ENCODE data around the gene BCAM.

Gene BCAM

DNA sequence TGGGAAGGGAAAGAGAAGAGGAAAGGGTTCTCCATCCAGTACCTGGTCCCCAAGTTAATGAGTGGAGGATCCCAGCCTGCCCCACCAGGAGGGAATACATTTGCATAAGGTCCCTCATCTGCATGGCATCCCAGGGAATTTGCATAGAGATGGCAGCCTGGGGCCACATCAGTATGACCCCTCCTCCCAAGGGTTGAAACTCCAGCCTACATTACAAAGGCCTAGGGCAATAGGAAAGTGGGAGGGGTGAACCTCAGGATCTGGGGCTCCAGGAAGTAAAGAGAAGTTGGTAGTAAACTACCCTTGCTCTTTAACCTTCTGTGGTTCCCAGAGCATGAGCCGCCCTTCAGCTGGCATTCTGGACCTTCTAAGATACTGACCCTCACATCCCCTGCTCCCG, 30.4 kb downstream of the BCAM start:
- Histone ChIP-seq H3K9ac (ENCODE audit: low read depth, low read length) (no peak overlapping the region), H3K36me3 (ENCODE audit: insufficient read depth, low read length) (no peaks in the 10 kb centered on the region), H4K20me1 (ENCODE audit: insufficient read depth, low read length) (no peaks in the 10 kb centered on the region), H3K9me3 (ENCODE audit: insufficient read depth, low read length, severe bottlenecking) (no peaks in the 10 kb centered on the region), H3K79me2 (ENCODE audit: insufficient read depth, low read length) (no peaks in the 10 kb centered on the region), H3K4me3 (ENCODE audit: low read depth in 1 of 2, low read length in 2 of 2) (no peak overlapping the region), H2AFZ (ENCODE audit: low read depth, low read length) (no peak overlapping the region), H3K27me3 (ENCODE audit: insufficient read depth, low read length, poor library complexity) (no peaks in the 10 kb centered on the region), H3K4me2 (ENCODE audit: insufficient read depth, low read length) (no peak overlapping the region), H3K4me1 (ENCODE audit: insufficient read depth, low read length) (no peaks in the 10 kb centered on the region), H3K27ac (ENCODE audit: low read length) (no peak overlapping the region)
- DNase-seq (no peak), ATAC-seq (ENCODE audit: insufficient read depth, low read depth) (no peak)
- TF ChIP-seq, protein P1, sequence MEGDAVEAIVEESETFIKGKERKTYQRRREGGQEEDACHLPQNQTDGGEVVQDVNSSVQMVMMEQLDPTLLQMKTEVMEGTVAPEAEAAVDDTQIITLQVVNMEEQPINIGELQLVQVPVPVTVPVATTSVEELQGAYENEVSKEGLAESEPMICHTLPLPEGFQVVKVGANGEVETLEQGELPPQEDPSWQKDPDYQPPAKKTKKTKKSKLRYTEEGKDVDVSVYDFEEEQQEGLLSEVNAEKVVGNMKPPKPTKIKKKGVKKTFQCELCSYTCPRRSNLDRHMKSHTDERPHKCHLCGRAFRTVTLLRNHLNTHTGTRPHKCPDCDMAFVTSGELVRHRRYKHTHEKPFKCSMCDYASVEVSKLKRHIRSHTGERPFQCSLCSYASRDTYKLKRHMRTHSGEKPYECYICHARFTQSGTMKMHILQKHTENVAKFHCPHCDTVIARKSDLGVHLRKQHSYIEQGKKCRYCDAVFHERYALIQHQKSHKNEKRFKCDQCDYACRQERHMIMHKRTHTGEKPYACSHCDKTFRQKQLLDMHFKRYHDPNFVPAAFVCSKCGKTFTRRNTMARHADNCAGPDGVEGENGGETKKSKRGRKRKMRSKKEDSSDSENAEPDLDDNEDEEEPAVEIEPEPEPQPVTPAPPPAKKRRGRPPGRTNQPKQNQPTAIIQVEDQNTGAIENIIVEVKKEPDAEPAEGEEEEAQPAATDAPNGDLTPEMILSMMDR (IDR thresholded peaks at IDR 0.05; ENCODE audit: borderline replicate concordance, extremely low read depth, low read length, poor library complexity, severe bottlenecking) = no peak
- TF ChIP-seq EZH2 (IDR thresholded peaks at IDR 0.05; ENCODE audit: borderline replicate concordance, low read depth, low read length, severe bottlenecking) = no peak

DNA sequence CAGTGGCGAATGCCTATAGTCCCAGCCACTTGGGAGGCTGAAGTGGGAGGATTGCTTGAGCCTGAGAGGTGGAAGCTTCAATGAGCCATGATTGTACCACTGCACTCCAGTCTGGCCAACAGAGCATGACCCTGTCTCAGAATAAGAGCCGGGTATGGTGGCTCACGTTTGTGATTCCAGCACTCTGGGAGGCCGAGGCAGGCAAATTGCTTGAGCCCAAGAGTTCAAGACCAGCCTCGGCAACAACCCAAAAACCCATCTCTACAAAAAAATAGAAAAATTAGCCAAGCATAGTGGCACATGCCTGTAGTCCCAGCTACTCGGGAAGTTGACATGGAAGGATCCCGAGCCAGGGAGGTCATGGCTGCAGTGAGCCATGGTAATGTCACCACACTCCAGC, 31.9 kb downstream of the BCAM start:
- Histone ChIP-seq H3K27me3 (ENCODE audit: insufficient read depth, low read length, poor library complexity) (no peaks in the 10 kb centered on the region), H3K9ac (ENCODE audit: low read depth, low read length) (no peak overlapping the region), H2AFZ (ENCODE audit: low read depth, low read length) (no peak overlapping the region), H3K79me2 (ENCODE audit: insufficient read depth, low read length) (no peaks in the 10 kb centered on the region), H3K4me3 (ENCODE audit: low read depth in 1 of 2, low read length in 2 of 2) (no peak overlapping the region), H3K27ac (ENCODE audit: low read length) (no peak overlapping the region), H3K36me3 (ENCODE audit: insufficient read depth, low read length) (no peaks in the 10 kb centered on the region), H3K9me3 (ENCODE audit: insufficient read depth, low read length, severe bottlenecking) (no peaks in the 10 kb centered on the region), H3K4me2 (ENCODE audit: insufficient read depth, low read length) (no peak overlapping the region), H3K4me1 (ENCODE audit: insufficient read depth, low read length) (peaks cover 13% of the 10 kb centered on the region), H4K20me1 (ENCODE audit: insufficient read depth, low read length) (no peaks in the 10 kb centered on the region; the same call in 1 of the 2 replicates)
- DNase-seq (no peak), ATAC-seq (ENCODE audit: insufficient read depth, low read depth) (no peak)
- TF ChIP-seq, protein P1 (IDR thresholded peaks at IDR 0.05; ENCODE audit: borderline replicate concordance, extremely low read depth, low read length, poor library complexity, severe bottlenecking) = no peak
- no peak for TF ChIP-seq EZH2 (IDR thresholded peaks at IDR 0.05; ENCODE audit: borderline replicate concordance, low read depth, low read length, severe bottlenecking)

DNA sequence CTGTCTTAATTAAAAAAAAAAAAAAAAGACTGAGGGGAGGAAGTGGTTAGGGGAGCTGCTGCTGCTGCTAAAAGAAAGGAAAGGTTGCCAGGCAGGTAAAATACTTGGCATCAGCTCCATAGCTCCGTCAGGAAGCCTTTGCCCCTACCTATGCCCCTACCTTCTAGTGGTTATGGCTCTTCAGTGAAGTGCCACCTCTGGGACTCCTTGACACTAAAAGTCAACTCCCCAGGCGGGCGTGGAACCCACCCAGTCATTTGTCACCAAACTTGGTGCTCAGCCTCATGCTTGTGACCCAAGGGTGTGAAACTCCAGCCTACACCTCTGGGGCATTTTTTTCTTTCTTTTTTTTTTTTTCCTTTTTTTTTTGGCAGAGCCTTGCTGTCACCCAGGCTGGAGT, 32.3 kb downstream of the BCAM start:
- no peak overlapping the region for H3K9ac ChIP-seq (ENCODE audit: low read depth, low read length)
- TF ChIP-seq EZH2 (IDR thresholded peaks at IDR 0.05; ENCODE audit: borderline replicate concordance, low read depth, low read length, severe bottlenecking) = no peak
- TF ChIP-seq, protein P1 (IDR thresholded peaks at IDR 0.05; ENCODE audit: borderline replicate concordance, extremely low read depth, low read length, poor library complexity, severe bottlenecking) = no peak
- H3K27me3 ChIP-seq (ENCODE audit: insufficient read depth, low read length, poor library complexity) = no peaks in the 10 kb centered on the region
- no peak overlapping the region for H3K4me2 ChIP-seq (ENCODE audit: insufficient read depth, low read length)
- ATAC-seq (ENCODE audit: insufficient read depth, low read depth) = no peak
- no peaks in the 10 kb centered on the region; the same call in 1 of the 2 replicates for H4K20me1 ChIP-seq (ENCODE audit: insufficient read depth, low read length)
- H3K4me3 ChIP-seq (ENCODE audit: low read depth in 1 of 2, low read length in 2 of 2) = no peak overlapping the region
- H3K9me3 ChIP-seq (ENCODE audit: insufficient read depth, low read length, severe bottlenecking) = no peaks in the 10 kb centered on the region
- no peaks in the 10 kb centered on the region for H3K79me2 ChIP-seq (ENCODE audit: insufficient read depth, low read length)
- DNase-seq = no peak
- H3K36me3 ChIP-seq (ENCODE audit: insufficient read depth, low read length) = no peaks in the 10 kb centered on the region
- H2AFZ ChIP-seq (ENCODE audit: low read depth, low read length) = no peak overlapping the region
- H3K27ac ChIP-seq (ENCODE audit: low read length) = no peak overlapping the region
- peaks cover 17% of the 10 kb centered on the region for H3K4me1 ChIP-seq (ENCODE audit: insufficient read depth, low read length)

DNA sequence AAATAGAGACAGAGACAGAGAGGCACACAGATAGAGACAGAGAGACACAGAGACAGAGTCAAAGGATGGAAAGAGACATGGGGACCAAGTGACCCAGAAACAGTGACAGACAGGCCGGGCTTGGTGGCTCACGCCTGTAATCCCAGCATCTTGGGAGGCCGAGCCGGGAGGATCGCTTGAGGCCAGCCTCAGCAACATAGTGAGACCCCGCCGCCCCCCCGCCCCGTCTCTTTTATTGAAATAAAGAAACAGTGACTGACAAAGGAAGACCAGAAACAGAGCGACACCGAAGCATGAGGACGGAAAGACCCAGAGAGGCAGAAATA, 36.3 kb downstream of the BCAM start:
- H3K79me2 ChIP-seq (ENCODE audit: insufficient read depth, low read length) = no peaks in the 10 kb centered on the region
- DNase-seq (no peak), ATAC-seq (ENCODE audit: insufficient read depth, low read depth) (no peak)
- H4K20me1 ChIP-seq (ENCODE audit: insufficient read depth, low read length) = no peaks in the 10 kb centered on the region; the same call in 1 of the 2 replicates
- H3K9ac ChIP-seq (ENCODE audit: low read depth, low read length) = no peak overlapping the region
- H3K9me3 ChIP-seq (ENCODE audit: insufficient read depth, low read length, severe bottlenecking) = no peaks in the 10 kb centered on the region
- peak overlapping the region; percentile 76 for H2AFZ ChIP-seq (ENCODE audit: low read depth, low read length)
- no peaks in the 10 kb centered on the region for H3K36me3 ChIP-seq (ENCODE audit: insufficient read depth, low read length)
- no peak overlapping the region for H3K27ac ChIP-seq (ENCODE audit: low read length)
- no peaks in the 10 kb centered on the region for H3K27me3 ChIP-seq (ENCODE audit: insufficient read depth, low read length, poor library complexity)
- H3K4me3 ChIP-seq (ENCODE audit: low read depth in 1 of 2, low read length in 2 of 2) = peak overlapping the region in 1 of 2 experiments; percentile 57; a peak in 1 of 4 replicates
- peaks cover 26% of the 10 kb centered on the region for H3K4me1 ChIP-seq (ENCODE audit: insufficient read depth, low read length)
- TF ChIP-seq EZH2 (IDR thresholded peaks at IDR 0.05; ENCODE audit: borderline replicate concordance, low read depth, low read length, severe bottlenecking) = no peak
- TF ChIP-seq, protein P1 (IDR thresholded peaks at IDR 0.05; ENCODE audit: borderline replicate concordance, extremely low read depth, low read length, poor library complexity, severe bottlenecking) = no peak
- peak overlapping the region; percentile 75 for H3K4me2 ChIP-seq (ENCODE audit: insufficient read depth, low read length)
